ENCODE measurements around the gene C1D. TPM values are rescaled to one million over a fixed set of nuclear protein-coding genes. Genes with fewer than 3 reads are reported as not detected.

The C1D gene
- total and polyA plus RNA-seq, 2 donors (not counting 1 experiment from before 2014, with no cell fraction given) = 8.4 to 24.8 TPM

DNA sequence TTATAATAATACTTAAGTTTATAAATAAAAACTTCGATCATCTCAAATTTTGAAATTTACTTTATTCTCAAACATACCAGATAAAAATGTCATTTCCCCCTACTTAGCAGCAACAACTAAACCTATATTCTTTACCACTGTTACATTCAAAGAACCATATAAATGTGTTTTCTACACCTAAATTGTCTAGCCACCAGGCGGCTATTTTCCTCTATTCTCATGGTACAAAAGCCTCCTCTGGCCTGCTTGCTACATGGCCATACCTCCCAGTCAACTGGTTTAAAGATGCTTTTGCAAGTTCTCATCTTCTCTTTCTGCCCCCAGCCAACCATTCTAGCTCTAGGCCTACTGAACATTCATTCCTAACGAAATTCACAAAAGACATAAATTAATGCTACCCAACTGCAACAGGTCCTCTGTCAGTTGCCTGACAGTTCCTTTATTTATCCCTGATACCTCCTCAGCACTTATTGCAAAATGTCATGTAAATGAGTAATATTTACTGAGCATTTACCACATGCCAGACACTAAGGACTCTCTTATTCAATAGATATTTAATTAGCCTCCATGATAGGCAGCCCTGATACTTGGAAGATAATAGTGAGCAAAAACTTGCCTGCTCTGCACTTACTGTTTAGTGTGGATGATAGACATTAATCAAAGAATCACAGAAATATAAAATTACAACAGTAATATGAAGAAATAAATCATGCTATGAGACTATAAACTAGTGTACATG lies 5.0 kb downstream of the C1D start:
- TF ChIP-seq, protein P1, sequence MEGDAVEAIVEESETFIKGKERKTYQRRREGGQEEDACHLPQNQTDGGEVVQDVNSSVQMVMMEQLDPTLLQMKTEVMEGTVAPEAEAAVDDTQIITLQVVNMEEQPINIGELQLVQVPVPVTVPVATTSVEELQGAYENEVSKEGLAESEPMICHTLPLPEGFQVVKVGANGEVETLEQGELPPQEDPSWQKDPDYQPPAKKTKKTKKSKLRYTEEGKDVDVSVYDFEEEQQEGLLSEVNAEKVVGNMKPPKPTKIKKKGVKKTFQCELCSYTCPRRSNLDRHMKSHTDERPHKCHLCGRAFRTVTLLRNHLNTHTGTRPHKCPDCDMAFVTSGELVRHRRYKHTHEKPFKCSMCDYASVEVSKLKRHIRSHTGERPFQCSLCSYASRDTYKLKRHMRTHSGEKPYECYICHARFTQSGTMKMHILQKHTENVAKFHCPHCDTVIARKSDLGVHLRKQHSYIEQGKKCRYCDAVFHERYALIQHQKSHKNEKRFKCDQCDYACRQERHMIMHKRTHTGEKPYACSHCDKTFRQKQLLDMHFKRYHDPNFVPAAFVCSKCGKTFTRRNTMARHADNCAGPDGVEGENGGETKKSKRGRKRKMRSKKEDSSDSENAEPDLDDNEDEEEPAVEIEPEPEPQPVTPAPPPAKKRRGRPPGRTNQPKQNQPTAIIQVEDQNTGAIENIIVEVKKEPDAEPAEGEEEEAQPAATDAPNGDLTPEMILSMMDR (IDR thresholded peaks at IDR 0.05) = no peak
- TF ChIP-seq EZH2 (IDR thresholded peaks at IDR 0.05; ENCODE audit: borderline replicate concordance, insufficient read depth, low read depth, low read length, poor library complexity, severe bottlenecking) = no peak

DNA sequence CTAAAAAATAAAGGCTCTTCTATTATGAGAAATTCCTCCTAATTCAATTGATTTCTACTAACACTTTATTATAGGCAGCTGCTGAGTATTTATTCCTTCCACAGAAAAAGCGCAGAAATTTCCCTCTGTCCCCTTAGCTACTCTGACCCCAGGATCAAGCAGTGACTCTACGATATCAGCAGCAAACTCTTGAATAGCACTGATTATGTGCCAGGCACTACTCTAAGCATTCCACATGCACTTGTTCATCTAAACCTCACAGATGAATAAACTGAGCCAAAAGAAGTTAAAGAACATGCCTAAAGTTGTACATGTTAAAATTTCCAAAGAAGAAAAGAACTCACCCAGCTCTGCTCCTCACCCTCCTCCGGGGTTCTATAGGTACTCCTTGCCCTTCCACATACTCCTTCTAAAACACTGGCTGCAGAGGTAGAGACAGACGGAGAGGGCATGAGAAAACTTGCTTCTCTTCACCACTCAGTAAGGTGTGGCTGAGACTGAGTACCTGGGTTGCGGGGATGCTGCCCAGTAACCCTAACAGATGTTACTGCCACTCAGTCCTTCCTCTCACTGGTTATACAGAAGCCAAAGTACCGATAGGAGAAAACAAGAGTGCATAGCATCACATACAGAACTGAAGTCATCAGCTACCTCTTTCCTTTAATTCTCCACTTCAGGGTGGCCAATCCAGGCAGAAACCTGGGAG lies 9.9 kb downstream of the C1D start:
- Mint-ChIP-seq H3K27me3 (no peaks in the 10 kb centered on the region), H3K27ac (peak overlapping the region; percentile 50), H3K4me3 (no peak overlapping the region), H3K9me3 (ENCODE audit: insufficient read depth) (no peaks in the 10 kb centered on the region), H3K4me1 (peaks cover 52% of the 10 kb centered on the region)
- DNase-seq (no peak), ATAC-seq (ENCODE audit: low read depth) (no peak)
- intact Hi-C loops (cut with micrococcal nuclease) = no loop called here
- TF ChIP-seq, protein P1 (IDR thresholded peaks at IDR 0.05) = no peak
- Histone ChIP-seq H2AFZ (ENCODE audit: insufficient read depth, low read depth, low read length, poor library complexity, severe bottlenecking) (no peak overlapping the region), H3K4me1 (ENCODE audit: control insufficient read depth in 2 of 2, insufficient read depth in 2 of 2, low read length in 2 of 2) (no peaks in the 10 kb centered on the region), H3K27me3 (replicated peaks in 1 of 4; ENCODE audit: control extremely low read depth in 1 of 4, control insufficient read depth in 3 of 4, insufficient read depth in 4 of 4, low read length in 3 of 4) (no peaks in the 10 kb centered on the region), H3K4me3 (ENCODE audit: control extremely low read depth in 1 of 5, extremely low read depth in 1 of 5, insufficient read depth in 1 of 5, low read depth in 2 of 5, low read length in 4 of 5) (no peak overlapping the region), H3K27ac (ENCODE audit: low read length in 2 of 2) (no peak overlapping the region), H3K79me2 (ENCODE audit: control insufficient read depth, insufficient read depth, low read length) (peaks cover 74% of the 10 kb centered on the region), H3K9me3 (ENCODE audit: control extremely low read depth in 1 of 3, control insufficient read depth in 2 of 3, insufficient read depth in 1 of 3, low read length in 2 of 3) (no peaks in the 10 kb centered on the region), H4K20me1 (ENCODE audit: control insufficient read depth, insufficient read depth, low read length, poor library complexity, severe bottlenecking) (peaks cover 61% of the 10 kb centered on the region), H3K36me3 (replicated peaks in 1 of 2; ENCODE audit: control extremely low read depth in 1 of 2, control insufficient read depth in 1 of 2, extremely low read depth in 1 of 2, insufficient read depth in 2 of 2, low read length in 1 of 2) (peaks cover 0 to 2% of the 10 kb centered on the region in 2 experiments), H3K9ac (ENCODE audit: low read length) (no peak overlapping the region), H3K4me2 (replicated peaks; ENCODE audit: low read depth, low read length, poor library complexity, severe bottlenecking) (no peak overlapping the region)
- ChIA-PET CTCF (interaction anchor here (1.0 to 1.1 kb wide), 2 partner anchors 10 to 230 kb away, joined by 3 to 4 read pairs; partner anchors contain the start of gene C1D), POLR2A (no interaction called here)
- WGBS (ENCODE audit: insufficient coverage) = 100% methylated on average over 2 of the region's 6 CpGs

More for the DNA sequence above, 5.0 kb downstream of the C1D start:
- H3K36me3 ChIP-seq (replicated peaks in 1 of 2; ENCODE audit: control extremely low read depth in 1 of 2, control insufficient read depth in 1 of 2, extremely low read depth in 1 of 2, insufficient read depth in 2 of 2, low read length in 1 of 2) = peaks cover 0 to 2% of the 10 kb centered on the region in 2 experiments
- Mint-ChIP-seq H3K4me3 (no peak overlapping the region), H3K27ac (no peak overlapping the region), H3K9me3 (ENCODE audit: insufficient read depth) (no peaks in the 10 kb centered on the region), H3K27me3 (no peaks in the 10 kb centered on the region), H3K4me1 (peaks cover 68% of the 10 kb centered on the region)
- H4K20me1 ChIP-seq (ENCODE audit: control insufficient read depth, insufficient read depth, low read length, poor library complexity, severe bottlenecking) = peaks cover 50% of the 10 kb centered on the region
- 81% methylated on average over 3 of the region's 3 CpGs for WGBS (ENCODE audit: insufficient coverage)
- intact Hi-C loops (cut with micrococcal nuclease) = loop anchor here (1.0 kb wide), 1 partner anchor 43 kb away; no protein-coding TSS in a partner anchor
- H3K4me2 ChIP-seq (replicated peaks; ENCODE audit: low read depth, low read length, poor library complexity, severe bottlenecking) = no peak overlapping the region
- no peaks in the 10 kb centered on the region for H3K27me3 ChIP-seq (replicated peaks in 1 of 4; ENCODE audit: control extremely low read depth in 1 of 4, control insufficient read depth in 3 of 4, insufficient read depth in 4 of 4, low read length in 3 of 4)
- ChIA-PET CTCF (no interaction called here), POLR2A (no interaction called here)
- H3K79me2 ChIP-seq (ENCODE audit: control insufficient read depth, insufficient read depth, low read length) = peaks cover 97% of the 10 kb centered on the region
- H2AFZ ChIP-seq (ENCODE audit: insufficient read depth, low read depth, low read length, poor library complexity, severe bottlenecking) = no peak overlapping the region
- no peak overlapping the region for H3K4me3 ChIP-seq (ENCODE audit: control extremely low read depth in 1 of 5, extremely low read depth in 1 of 5, insufficient read depth in 1 of 5, low read depth in 2 of 5, low read length in 4 of 5)
- ATAC-seq (ENCODE audit: low read depth) = no peak
- DNase-seq = no peak
- peaks cover 16 to 26% of the 10 kb centered on the region in 2 donors for H3K4me1 ChIP-seq (ENCODE audit: control insufficient read depth in 2 of 2, insufficient read depth in 2 of 2, low read length in 2 of 2)
- no peak overlapping the region for H3K27ac ChIP-seq (ENCODE audit: low read length in 2 of 2)
- no peaks in the 10 kb centered on the region for H3K9me3 ChIP-seq (ENCODE audit: control extremely low read depth in 1 of 3, control insufficient read depth in 2 of 3, insufficient read depth in 1 of 3, low read length in 2 of 3)
- H3K9ac ChIP-seq (ENCODE audit: low read length) = no peak overlapping the region
